ENCODE results near the gene RBMS1.
"Not testable (repeated sequence)": the region's sequence is repeated elsewhere in the genome, so short reads cannot be mapped to it uniquely, and the experiment has no call there.

RBMS1 gene

DNA sequence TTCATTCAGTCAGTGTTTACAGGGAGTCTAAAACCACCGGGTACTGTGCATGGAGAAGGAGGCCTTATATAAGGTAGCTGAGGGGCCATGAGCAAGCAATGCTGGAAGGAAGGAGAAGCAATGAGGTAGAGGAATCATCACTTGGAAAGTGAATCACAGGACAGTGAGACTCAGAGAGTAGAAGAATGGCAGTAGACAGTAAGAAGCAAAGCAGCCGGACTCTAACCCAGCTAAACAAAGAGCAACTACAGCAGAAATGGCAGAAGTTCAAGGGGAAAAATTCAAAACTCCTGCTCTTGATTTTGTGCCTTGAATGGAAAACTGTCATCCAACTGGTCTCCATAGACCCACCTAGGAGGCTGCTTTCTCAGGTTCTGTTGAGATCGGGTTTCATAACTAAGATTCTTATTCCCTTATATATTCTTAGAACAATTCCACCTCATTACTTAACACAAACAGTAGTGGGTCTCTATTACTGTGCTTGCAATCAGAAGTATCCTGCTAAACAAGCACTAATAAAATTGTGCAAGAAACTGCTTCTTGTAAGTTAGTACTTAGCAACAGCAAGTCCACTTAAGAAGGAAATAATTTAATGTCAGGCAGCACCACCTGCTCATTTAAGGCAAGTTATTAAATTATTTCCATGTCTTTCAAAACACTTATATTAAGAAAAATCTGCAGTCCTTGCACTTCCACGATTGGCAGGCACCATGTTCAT lies 68.0 kb downstream of the RBMS1 start:
- Mint-ChIP-seq H3K4me3 (no peak overlapping the region), H3K9me3 (no peaks in the 10 kb centered on the region), H3K4me1 (peaks cover 15 to 18% of the 10 kb centered on the region in 2 donors), H3K27me3 (peaks cover 6 to 7% of the 10 kb centered on the region in 2 donors), H3K36me3 (no peaks in the 10 kb centered on the region), H3K27ac (no peak overlapping the region)
- no peak for ATAC-seq (replicated peaks)
- DNase-seq, result no peak

GRCh38 chr2:160423126-160423525 lies 70.5 kb downstream of the RBMS1 start:
- H3K27ac Mint-ChIP-seq, result no peak overlapping the region
- ATAC-seq (replicated peaks), result no peak
- peaks cover 11 to 17% of the 10 kb centered on the region in 2 donors for H3K4me1 Mint-ChIP-seq
- peaks cover 6 to 7% of the 10 kb centered on the region in 2 donors for H3K27me3 Mint-ChIP-seq
- no peaks in the 10 kb centered on the region for H3K9me3 Mint-ChIP-seq
- H3K4me3 Mint-ChIP-seq, result no peak overlapping the region
- no peaks in the 10 kb centered on the region for H3K36me3 Mint-ChIP-seq
- no peak for DNase-seq

DNA sequence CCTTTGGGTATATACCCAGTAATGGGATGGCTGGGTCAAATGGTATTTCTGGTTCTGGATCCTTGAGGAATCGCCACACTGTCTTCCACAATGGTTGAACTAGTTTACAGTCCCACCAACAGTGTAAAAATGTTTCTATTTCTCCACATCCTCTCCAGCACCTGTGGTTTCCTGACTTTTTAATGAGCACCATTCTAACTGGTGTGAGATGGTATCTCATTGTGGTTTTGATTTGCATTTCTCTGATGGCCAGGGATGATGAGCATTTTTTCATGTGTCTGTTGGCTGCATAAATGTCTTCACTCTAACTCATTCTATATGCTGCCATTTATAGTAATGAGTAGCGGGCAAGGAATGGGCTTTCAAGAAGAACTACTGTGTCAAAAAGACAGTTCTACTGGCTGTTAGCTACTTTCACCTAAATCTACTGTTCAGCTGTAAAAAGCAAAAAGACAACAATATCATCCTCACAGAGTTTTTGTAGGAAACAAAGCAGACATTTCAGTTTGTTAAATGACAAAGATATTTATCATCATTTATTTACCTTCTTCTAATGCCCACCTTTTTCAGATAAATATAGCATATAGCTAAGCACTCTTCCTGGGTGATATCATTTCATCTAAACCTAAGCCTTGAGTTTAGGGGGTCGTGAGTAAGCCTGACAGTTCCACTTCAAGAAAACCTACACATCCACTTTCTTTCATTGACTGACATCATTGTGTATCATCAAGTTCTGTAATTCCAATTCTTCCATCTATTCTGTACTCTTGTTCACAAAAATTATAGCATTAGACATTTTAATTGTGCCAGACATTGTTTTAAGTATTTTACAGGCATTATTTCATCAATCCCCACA lies 71.7 kb downstream of the RBMS1 start:
- H3K4me3 Mint-ChIP-seq; ATAC-seq (replicated peaks); H3K9me3 Mint-ChIP-seq; DNase-seq; H3K36me3 Mint-ChIP-seq; H3K27me3 Mint-ChIP-seq; H3K27ac Mint-ChIP-seq: not testable (repeated sequence)
- peaks cover 5 to 13% of the 10 kb centered on the region in 2 donors for H3K4me1 Mint-ChIP-seq

DNA sequence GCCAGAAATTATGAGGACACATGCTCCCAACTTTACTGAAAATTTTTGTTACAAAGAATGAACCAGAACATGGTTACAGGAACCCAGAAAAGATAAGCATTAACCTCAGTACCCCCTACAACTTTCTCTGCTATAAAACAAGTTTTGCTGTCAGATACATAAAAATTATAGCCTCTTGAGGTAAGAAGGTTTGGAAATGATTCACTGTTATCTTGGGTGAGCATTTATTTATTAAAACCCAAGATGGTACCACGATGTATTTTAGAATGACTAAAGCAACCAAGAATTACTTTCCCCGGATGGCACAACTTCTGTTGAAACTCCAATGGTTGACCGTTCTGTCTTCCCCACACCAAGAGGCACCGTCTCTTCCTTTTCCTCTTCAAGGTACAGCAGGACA lies 72.9 kb downstream of the RBMS1 start:
- ATAC-seq (replicated peaks) (no peak), DNase-seq (no peak)
- H3K27ac Mint-ChIP-seq, result no peak overlapping the region
- H3K27me3 Mint-ChIP-seq, result peaks cover 6 to 7% of the 10 kb centered on the region in 2 donors
- H3K4me1 Mint-ChIP-seq, result peaks cover 0 to 9% of the 10 kb centered on the region in 2 donors
- H3K9me3 Mint-ChIP-seq, result no peaks in the 10 kb centered on the region
- no peaks in the 10 kb centered on the region for H3K36me3 Mint-ChIP-seq
- H3K4me3 Mint-ChIP-seq, result no peak overlapping the region

GRCh38 chr2:160419776-160420505 lies 73.7 kb downstream of the RBMS1 start:
- H3K27me3 Mint-ChIP-seq, result peaks cover 11 to 12% of the 10 kb centered on the region in 2 donors
- DNase-seq (no peak), ATAC-seq (replicated peaks) (no peak)
- no peaks in the 10 kb centered on the region for H3K36me3 Mint-ChIP-seq
- H3K9me3 Mint-ChIP-seq, result no peaks in the 10 kb centered on the region
- no peak overlapping the region for H3K4me3 Mint-ChIP-seq
- no peak overlapping the region for H3K27ac Mint-ChIP-seq
- peaks cover 0 to 7% of the 10 kb centered on the region in 2 donors for H3K4me1 Mint-ChIP-seq

GRCh38 chr2:160418853-160419252 lies 74.8 kb downstream of the RBMS1 start:
- DNase-seq (no peak), ATAC-seq (replicated peaks) (no peak)
- peaks cover 11 to 13% of the 10 kb centered on the region in 2 donors for H3K27me3 Mint-ChIP-seq
- H3K36me3 Mint-ChIP-seq, result no peaks in the 10 kb centered on the region
- H3K4me3 Mint-ChIP-seq, result no peak overlapping the region
- peaks cover 0 to 7% of the 10 kb centered on the region in 2 donors for H3K4me1 Mint-ChIP-seq
- H3K9me3 Mint-ChIP-seq, result no peaks in the 10 kb centered on the region
- no peak overlapping the region for H3K27ac Mint-ChIP-seq

DNA sequence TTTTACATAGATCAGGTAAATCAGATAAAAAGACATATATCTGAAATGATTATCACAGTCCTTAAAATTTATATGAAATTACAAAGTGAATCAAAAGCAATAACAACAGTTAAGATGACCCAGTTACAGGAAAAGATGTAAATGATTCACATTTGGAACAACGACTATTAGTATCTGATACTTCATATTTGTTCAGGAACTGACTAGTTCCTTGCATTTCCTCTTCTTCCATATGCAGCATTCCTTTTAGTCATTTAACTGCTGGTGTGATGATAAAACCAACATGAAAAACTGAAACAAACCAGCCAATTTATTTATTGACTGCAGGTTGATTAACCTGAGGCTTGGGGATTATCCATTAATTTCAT lies 75.2 kb downstream of the RBMS1 start:
- no peaks in the 10 kb centered on the region for H3K9me3 Mint-ChIP-seq
- peaks cover 7 to 9% of the 10 kb centered on the region in 2 donors for H3K27me3 Mint-ChIP-seq
- no peak overlapping the region for H3K4me3 Mint-ChIP-seq
- no peaks in the 10 kb centered on the region for H3K36me3 Mint-ChIP-seq
- ATAC-seq (replicated peaks) (no peak), DNase-seq (no peak)
- no peak overlapping the region for H3K27ac Mint-ChIP-seq
- peaks cover 0 to 7% of the 10 kb centered on the region in 2 donors for H3K4me1 Mint-ChIP-seq

DNA sequence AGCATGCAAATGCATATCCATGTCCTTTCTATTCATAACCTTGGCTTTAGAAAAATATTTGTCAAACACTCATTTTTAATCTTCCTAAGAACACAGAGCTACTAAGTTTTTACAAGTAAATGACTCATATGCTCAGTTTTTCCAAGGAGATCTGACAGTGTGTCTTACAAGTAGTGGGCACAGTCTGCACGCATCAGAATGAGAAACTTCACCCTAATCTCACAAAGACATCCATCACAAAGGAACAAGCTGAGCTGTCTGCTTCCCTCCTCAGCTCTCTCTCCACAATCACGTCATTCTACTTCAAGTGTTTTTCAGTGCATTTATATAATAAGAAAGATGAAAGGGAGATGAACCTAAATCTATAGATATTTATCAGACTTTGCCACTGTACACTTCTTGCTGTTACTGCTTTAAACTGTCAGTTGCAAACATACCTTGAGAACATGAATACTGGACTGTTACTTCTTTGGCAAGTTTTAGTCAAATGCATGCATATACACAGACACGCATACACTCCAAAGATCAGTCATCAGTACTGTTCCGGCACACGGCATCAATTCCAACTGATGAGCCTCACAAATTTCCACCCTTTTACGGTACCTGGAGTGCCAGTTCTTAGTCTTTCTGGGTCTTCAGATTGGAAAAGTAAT lies 75.7 kb downstream of the RBMS1 start:
- no peak overlapping the region for H3K4me3 Mint-ChIP-seq
- H3K36me3 Mint-ChIP-seq, result no peaks in the 10 kb centered on the region
- ATAC-seq (replicated peaks) (peak; percentile 22 to 31), DNase-seq (no peak)
- no peak overlapping the region for H3K27ac Mint-ChIP-seq
- H3K27me3 Mint-ChIP-seq, result peaks cover 6 to 8% of the 10 kb centered on the region in 2 donors
- H3K4me1 Mint-ChIP-seq, result peaks cover 0 to 7% of the 10 kb centered on the region in 2 donors
- H3K9me3 Mint-ChIP-seq, result no peaks in the 10 kb centered on the region

DNA sequence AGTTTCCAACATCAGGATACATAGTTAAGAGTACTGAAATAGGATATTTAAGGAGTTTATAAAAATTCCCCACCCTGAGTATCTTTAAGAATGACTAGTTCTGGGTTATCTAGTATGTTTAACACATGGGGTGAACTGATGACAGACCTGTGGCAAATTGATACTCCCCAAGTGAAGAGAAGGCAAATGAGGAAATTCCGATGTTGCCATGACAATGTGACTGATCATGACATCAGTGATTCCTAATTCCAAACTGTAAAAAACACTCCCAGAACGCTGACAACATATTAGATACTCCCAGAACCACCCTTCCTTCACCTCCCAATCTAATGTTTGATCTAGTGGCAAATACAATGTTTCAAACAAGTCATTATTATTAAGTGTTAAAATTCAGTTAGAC lies 77.6 kb downstream of the RBMS1 start:
- peaks cover 17 to 19% of the 10 kb centered on the region in 2 donors for H3K4me1 Mint-ChIP-seq
- H3K27me3 Mint-ChIP-seq, result peaks cover 6 to 13% of the 10 kb centered on the region in 2 donors

DNA sequence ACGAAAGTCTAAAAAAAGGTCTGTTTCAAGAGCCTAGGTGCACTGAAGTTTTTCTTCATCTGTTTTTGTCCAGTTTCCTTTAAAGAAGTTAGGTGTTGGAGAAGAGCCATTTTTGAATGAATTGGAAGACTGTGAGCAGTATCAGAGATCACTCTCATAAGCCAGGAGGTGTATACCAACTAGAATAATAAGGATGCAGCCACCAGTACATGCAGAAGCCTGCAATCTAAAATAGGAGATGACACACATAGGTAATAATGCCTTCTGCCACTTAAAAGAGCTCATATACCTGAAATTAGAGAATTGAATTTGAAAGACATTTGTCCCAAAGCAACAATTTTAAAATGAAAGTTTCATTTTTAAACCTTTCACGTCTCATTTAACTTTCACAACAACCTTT lies 81.7 kb downstream of the RBMS1 start:
- H3K27ac Mint-ChIP-seq, result no peak overlapping the region

More for the DNA sequence above, 77.6 kb downstream of the RBMS1 start:
- Mint-ChIP-seq H3K27ac (no peak overlapping the region), H3K9me3 (no peaks in the 10 kb centered on the region), H3K36me3 (no peaks in the 10 kb centered on the region), H3K4me3 (no peak overlapping the region)
- DNase-seq (no peak), ATAC-seq (replicated peaks) (no peak)

GRCh38 chr2:160411167-160411566 lies 82.4 kb downstream of the RBMS1 start:
- Mint-ChIP-seq H3K9me3 (no peaks in the 10 kb centered on the region), H3K36me3 (no peaks in the 10 kb centered on the region), H3K4me1 (peaks cover 32 to 48% of the 10 kb centered on the region in 2 donors), H3K27me3 (peaks cover 6 to 19% of the 10 kb centered on the region in 2 donors), H3K4me3 (peak overlapping the region in 1 of 2 donors; percentile 15), H3K27ac (no peak overlapping the region)
- DNase-seq, result peak; percentile 11
- ATAC-seq (replicated peaks), result peak; percentile 55 to 57

More for the DNA sequence above, 81.7 kb downstream of the RBMS1 start:
- Mint-ChIP-seq H3K4me1 (peaks cover 28 to 42% of the 10 kb centered on the region in 2 donors), H3K36me3 (no peaks in the 10 kb centered on the region), H3K9me3 (no peaks in the 10 kb centered on the region), H3K4me3 (peak overlapping the region in 1 of 2 donors; percentile 1), H3K27me3 (peaks cover 6 to 19% of the 10 kb centered on the region in 2 donors)
- DNase-seq, result no peak
- ATAC-seq (replicated peaks), result no peak

DNA sequence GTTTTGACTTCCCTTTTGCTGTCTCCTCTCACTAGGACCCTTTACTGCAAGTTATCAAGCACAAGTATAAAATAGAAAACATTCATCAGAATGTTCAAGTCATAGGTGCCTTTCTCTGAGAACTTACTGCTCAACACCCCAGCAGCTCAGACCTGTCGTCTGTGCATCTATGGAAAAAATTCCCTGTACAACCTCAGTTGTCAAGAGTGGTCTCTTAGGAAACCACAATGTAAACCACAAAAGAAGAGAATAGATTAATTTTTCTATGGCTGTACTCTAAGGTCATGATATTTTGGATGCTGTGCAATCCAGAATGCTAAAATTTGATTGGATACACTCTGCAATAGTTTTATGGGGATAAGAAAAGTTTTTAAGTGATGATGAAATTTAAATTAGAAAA lies 84.1 kb downstream of the RBMS1 start:
- H3K4me3 Mint-ChIP-seq, result no peak overlapping the region
- H3K9me3 Mint-ChIP-seq, result no peaks in the 10 kb centered on the region
- H3K4me1 Mint-ChIP-seq, result peaks cover 38 to 65% of the 10 kb centered on the region in 2 donors
- ATAC-seq (replicated peaks), result no peak
- no peaks in the 10 kb centered on the region for H3K36me3 Mint-ChIP-seq
- peaks cover 0 to 14% of the 10 kb centered on the region in 2 donors for H3K27me3 Mint-ChIP-seq
- H3K27ac Mint-ChIP-seq, result no peak overlapping the region
- DNase-seq, result no peak

- no peak for DNase-seq
- H3K27me3 Mint-ChIP-seq, result peaks cover 0 to 14% of the 10 kb centered on the region in 2 donors
- H3K27ac Mint-ChIP-seq, result no peak overlapping the region
- H3K4me3 Mint-ChIP-seq, result peak overlapping the region; percentile 79 to 84
- no peaks in the 10 kb centered on the region for H3K9me3 Mint-ChIP-seq
- peaks cover 38 to 68% of the 10 kb centered on the region in 2 donors for H3K4me1 Mint-ChIP-seq
- no peak for ATAC-seq (replicated peaks)
- no peaks in the 10 kb centered on the region for H3K36me3 Mint-ChIP-seq
Measured at GRCh38 chr2:160408959-160409291, 84.7 kb downstream of the RBMS1 start.
